Pancreas (tissue), 10 donors: ENCODE data around the gene AKR1C8. TPM values are rescaled to one million over a fixed set of nuclear protein-coding genes. Genes with fewer than 3 reads are reported as not detected.

ENCODE experiments used
- ATAC-seq, 4 donors: fragments of 200-7000 bp; cut with Tn5 transposase; one replicate each; pipeline versions ENCODE4 v1.8.0 to v1.9.1; 2020; ENCODE audit warnings: mild to moderate bottlenecking in 4 of 4, moderate library complexity in 4 of 4
- DNase-seq, 6 donors: peaks; one replicate each; pipeline ENCODE4 v3.0.0-alpha.2; 2020
- FAIRE-seq: peaks from 2 replicates; lab custom pipeline; 2012; peaks lifted over from hg19 to GRCh38; lab: Jason Lieb, UNC
- H3K27ac ChIP-seq, 4 donors: fragments of 200-600 bp; sonication (generic); 1 replicate in 3 of 4; 2 replicates in 1 of 4; pipeline versions ENCODE4 v1.5.0 to v1.8.0; 2020
- H3K27me3 ChIP-seq, 4 donors: fragments of 200-600 bp; one replicate each; pipeline ENCODE4 v1.8.0; 2021
- H3K36me3 ChIP-seq, 3 donors: fragments of 200-600 bp; sonication (generic) in 1 of 3; one replicate each; pipeline versions ENCODE4 v1.5.0 to v1.8.0; 2020 to 2021
- H3K4me1 ChIP-seq, 3 donors: fragments of 200-600 bp; one replicate each; pipeline ENCODE4 v1.8.0; 2021
- H3K4me3 ChIP-seq, 4 donors: fragments of 200-600 bp; sonication (generic) in 2 of 4; one replicate each; pipeline versions ENCODE4 v1.5.0 to v1.8.0; 2020 to 2021
- H3K9me3 ChIP-seq, 4 donors: fragments of 200-600 bp; one replicate each; pipeline ENCODE4 v1.8.0; 2021
- CTCF ChIP-seq, 4 donors: fragments of 200-600 bp; sonication (generic) in 3 of 4; IDR thresholded peaks; one replicate each; pipeline versions ENCODE4 v1.5.0 to v1.8.0; 2021; ENCODE audit warnings: antibody characterized with exemption in 4 of 4
- WGBS, 2 donors: extraction: QIAGEN DNeasy Blood & Tissue Kit; methylation state at CpG; one replicate each; pipeline ENCODE4 v1.1.7; 2013; 5-methylcytosine and 5-hydroxymethylcytosine counted together
- intact Hi-C, 3 donors: fragments of 100-400 bp; cut with DNase I; formaldehyde crosslinking; loops; one replicate each; pipeline versions ENCODE4 v1.11.1 to v1.14.2; 2022
- polyA plus RNA-seq, 2 donors: library from polyadenylated mRNA; stranded (reverse); fragments of 200-250 nt; gene quantifications; one replicate each; pipeline ENCODE4 v1.2.3, GENCODE V29; 2013
- total RNA-seq, 6 donors: library from RNA; stranded (reverse); fragmentation: NEBNext Ultra II Directional in 4 of 6; extraction: Animal tissue kit (Norgen Biotek cat#: 25700) in 4 of 6; gene quantifications; one replicate each; pipeline versions ENCODE4 v1.2.1 to v1.2.4, GENCODE V29; 2021 to 2023
- donor health status: healthy with polysubstance abuse.
- donor health status: DM: no; HTN: no; CAD: no; lungs with moderate emphysema.
- donor health status: DM: no; HTN: no; CAD: no.
- donor health status: control.
- donor health status: control.
- donor health status: Bipolar disorder and iron deficiency.
- donor health status: DM: yes; HTN: yes; CAD: no.
- donor health status: DM: no; HTN: no; CAD: no.
- donor health status: DM: no; HTN: no; CAD: no.
- donor health status: DM: yes; HTN: yes; CAD: no.

AKR1C8 gene
- total and polyA plus RNA-seq, 8 donors = not detected

- no peak for DNase-seq
- H3K27ac ChIP-seq = no peak overlapping the region
- peaks cover 17 to 35% (median 26%) of the 10 kb centered on the region in 3 donors for H3K4me1 ChIP-seq
- 98 to 100% methylated on average over 3 of the region's 3 CpGs for WGBS, 2 donors
- intact Hi-C loops = no loop called here
- no peak for ATAC-seq
- no peak for FAIRE-seq
- H3K27me3 ChIP-seq = no peaks in the 10 kb centered on the region
- no peaks in the 10 kb centered on the region for H3K36me3 ChIP-seq
- TF ChIP-seq CTCF (IDR thresholded peaks at IDR 0.05) = no peak
- no peak overlapping the region for H3K4me3 ChIP-seq
- no peaks in the 10 kb centered on the region for H3K9me3 ChIP-seq
Observed at GRCh38 chr10:5151076-5151475, 33.9 kb downstream of the AKR1C8 start.

- no peak for DNase-seq
- H3K4me1 ChIP-seq = peaks cover 17 to 35% (median 26%) of the 10 kb centered on the region in 3 donors
- H3K9me3 ChIP-seq = no peaks in the 10 kb centered on the region
- no peaks in the 10 kb centered on the region for H3K27me3 ChIP-seq
- intact Hi-C loops = no loop called here
- FAIRE-seq = no peak
- no peaks in the 10 kb centered on the region for H3K36me3 ChIP-seq
- peak overlapping the region in 3 of 4 donors; percentile 2 to 90 (median 90) for H3K27ac ChIP-seq
- no peak for TF ChIP-seq CTCF (IDR thresholded peaks at IDR 0.05)
- 34 to 63% methylated on average over 1 of the region's 1 CpG for WGBS, 2 donors
- no peak for ATAC-seq
- H3K4me3 ChIP-seq = no peak overlapping the region
Observed at GRCh38 chr10:5148678-5149032, 36.3 kb downstream of the AKR1C8 start.

- DNase-seq (no peak), FAIRE-seq (no peak), ATAC-seq (peak; percentile 29 to 61 (median 56))
- Histone ChIP-seq H3K27ac (peak overlapping the region; percentile 53 to 90 (median 72)), H3K4me1 (peaks cover 17 to 35% (median 26%) of the 10 kb centered on the region in 3 donors), H3K4me3 (no peak overlapping the region), H3K36me3 (no peaks in the 10 kb centered on the region), H3K27me3 (no peaks in the 10 kb centered on the region), H3K9me3 (no peaks in the 10 kb centered on the region)
- 38 to 41% methylated on average over 3 of the region's 3 CpGs for WGBS, 2 donors
- intact Hi-C loops = no loop called here
- TF ChIP-seq CTCF (IDR thresholded peaks at IDR 0.05) = no peak
Observed at GRCh38 chr10:5147981-5148677, 36.8 kb downstream of the AKR1C8 start.

GRCh38 chr10:5147255-5147980 lies 37.5 kb downstream of the AKR1C8 start:
- no peak overlapping the region for H3K4me3 ChIP-seq
- no peaks in the 10 kb centered on the region for H3K9me3 ChIP-seq
- no peaks in the 10 kb centered on the region for H3K36me3 ChIP-seq
- peak overlapping the region; percentile 53 to 90 (median 72) for H3K27ac ChIP-seq
- ATAC-seq (peak; percentile 83 to 94 (median 92)), FAIRE-seq (peak; percentile 49), DNase-seq (peak in 5 of 6 donors; percentile 22 to 79 (median 69))
- intact Hi-C loops = no loop called here
- 13 to 19% methylated on average over 5 of the region's 5 CpGs for WGBS, 2 donors
- TF ChIP-seq CTCF (IDR thresholded peaks at IDR 0.05) = no peak
- peaks cover 17 to 35% (median 31%) of the 10 kb centered on the region in 3 donors for H3K4me1 ChIP-seq
- H3K27me3 ChIP-seq = no peaks in the 10 kb centered on the region
